ENCODE measurements around the gene PDE7B. TPM values are rescaled to one million over a fixed set of nuclear protein-coding genes. Genes with fewer than 3 reads are reported as not detected.

Gene PDE7B
- total and polyA plus RNA-seq, 2 of the 13 experiments (the other 11 are each of a cell fraction or from before 2014, with no cell fraction given) = not detected

- ATAC-seq (no peak), DNase-seq (ENCODE audit: low spot score) (no peak), FAIRE-seq (no peak)
- Histone ChIP-seq H3K27me3 (ENCODE audit: control insufficient read depth in 1 of 2, insufficient read depth in 2 of 2, low read length in 2 of 2) (no peaks in the 10 kb centered on the region), H3K9me3 (ENCODE audit: low read length) (no peaks in the 10 kb centered on the region), H2AFZ (ENCODE audit: low read length) (no peak overlapping the region), H3K9ac (ENCODE audit: insufficient read depth, low read depth, low read length) (no peak overlapping the region), H3K79me2 (ENCODE audit: insufficient read depth, low read length) (no peaks in the 10 kb centered on the region), H3K36me3 (replicated peaks in 1 of 2; ENCODE audit: control insufficient read depth in 1 of 2, insufficient read depth in 2 of 2, low read length in 2 of 2) (no peaks in the 10 kb centered on the region), H3K4me3 (replicated peaks in 1 of 3; ENCODE audit: insufficient read depth in 1 of 3, low read depth in 2 of 3, low read length in 3 of 3) (no peak overlapping the region), H3K27ac (ENCODE audit: extremely low read length, insufficient read depth, low read length) (no peak overlapping the region), H3K4me2 (ENCODE audit: low read depth, low read length) (no peak overlapping the region), H4K20me1 (ENCODE audit: insufficient read depth, low read length) (no peaks in the 10 kb centered on the region), H3K4me1 (ENCODE audit: insufficient read depth, low read length) (no peaks in the 10 kb centered on the region)
- no TSS peak for BruUV-seq (replicated peaks)
- ChIA-PET POLR2A (no interaction called here), CTCF (ENCODE audit: low intra/inter-chr PET ratio, low total read pairs) (no interaction called here)
- intact Hi-C loops (cut with micrococcal nuclease; ENCODE audit: unreplicated experiment) (no loop called here), in situ Hi-C loops (cut with HindIII; ENCODE audit: extremely low pct_ligation_motif_present, low pct_unique_long_range_greater_than_20kb) (no loop called here)
- TF ChIP-seq, protein P1, sequence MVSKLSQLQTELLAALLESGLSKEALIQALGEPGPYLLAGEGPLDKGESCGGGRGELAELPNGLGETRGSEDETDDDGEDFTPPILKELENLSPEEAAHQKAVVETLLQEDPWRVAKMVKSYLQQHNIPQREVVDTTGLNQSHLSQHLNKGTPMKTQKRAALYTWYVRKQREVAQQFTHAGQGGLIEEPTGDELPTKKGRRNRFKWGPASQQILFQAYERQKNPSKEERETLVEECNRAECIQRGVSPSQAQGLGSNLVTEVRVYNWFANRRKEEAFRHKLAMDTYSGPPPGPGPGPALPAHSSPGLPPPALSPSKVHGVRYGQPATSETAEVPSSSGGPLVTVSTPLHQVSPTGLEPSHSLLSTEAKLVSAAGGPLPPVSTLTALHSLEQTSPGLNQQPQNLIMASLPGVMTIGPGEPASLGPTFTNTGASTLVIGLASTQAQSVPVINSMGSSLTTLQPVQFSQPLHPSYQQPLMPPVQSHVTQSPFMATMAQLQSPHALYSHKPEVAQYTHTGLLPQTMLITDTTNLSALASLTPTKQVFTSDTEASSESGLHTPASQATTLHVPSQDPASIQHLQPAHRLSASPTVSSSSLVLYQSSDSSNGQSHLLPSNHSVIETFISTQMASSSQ (IDR thresholded peaks at IDR 0.05; ENCODE audit: low read depth) = no peak
- TF ChIP-seq, protein P1 (CRISPR knock-in tag; IDR thresholded peaks at IDR 0.05; ENCODE audit: borderline replicate concordance) = no peak
- WGBS (ENCODE audit: low lambda C conversion rate) = 29% methylated on average over 5 of the region's 5 CpGs
These were observed 210.2 kb downstream of the PDE7B start for GRCh38 chr6:136061701-136062100.

- intact Hi-C loops (cut with micrococcal nuclease; ENCODE audit: unreplicated experiment) = no loop called here
- 32% methylated on average over 3 of the region's 3 CpGs for WGBS (ENCODE audit: low lambda C conversion rate)
- no peak for FAIRE-seq
- TF ChIP-seq, protein P2, sequence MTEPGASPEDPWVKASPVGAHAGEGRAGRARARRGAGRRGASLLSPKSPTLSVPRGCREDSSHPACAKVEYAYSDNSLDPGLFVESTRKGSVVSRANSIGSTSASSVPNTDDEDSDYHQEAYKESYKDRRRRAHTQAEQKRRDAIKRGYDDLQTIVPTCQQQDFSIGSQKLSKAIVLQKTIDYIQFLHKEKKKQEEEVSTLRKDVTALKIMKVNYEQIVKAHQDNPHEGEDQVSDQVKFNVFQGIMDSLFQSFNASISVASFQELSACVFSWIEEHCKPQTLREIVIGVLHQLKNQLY (CRISPR knock-in tag; IDR thresholded peaks at IDR 0.05) = no peak
- no peak for TF ChIP-seq AFF4 (CRISPR knock-in tag; IDR thresholded peaks at IDR 0.05)
- TF ChIP-seq MAFK (conservative IDR thresholded peaks at IDR 0.05 in 1 of 2, IDR thresholded peaks at IDR 0.05 in 1 of 2; ENCODE audit: low read length in 2 of 2) = peak in 1 of 2 experiments; percentile 7; a peak in 2 of 4 replicates
- TF ChIP-seq ARNT (IDR thresholded peaks at IDR 0.05) = no peak
- TF ChIP-seq GFI1 (CRISPR knock-in tag; IDR thresholded peaks at IDR 0.05; ENCODE audit: borderline replicate concordance) = no peak
- no peak for TF ChIP-seq ZFP62 (CRISPR knock-in tag; IDR thresholded peaks at IDR 0.05)
- TF ChIP-seq, protein P3, sequence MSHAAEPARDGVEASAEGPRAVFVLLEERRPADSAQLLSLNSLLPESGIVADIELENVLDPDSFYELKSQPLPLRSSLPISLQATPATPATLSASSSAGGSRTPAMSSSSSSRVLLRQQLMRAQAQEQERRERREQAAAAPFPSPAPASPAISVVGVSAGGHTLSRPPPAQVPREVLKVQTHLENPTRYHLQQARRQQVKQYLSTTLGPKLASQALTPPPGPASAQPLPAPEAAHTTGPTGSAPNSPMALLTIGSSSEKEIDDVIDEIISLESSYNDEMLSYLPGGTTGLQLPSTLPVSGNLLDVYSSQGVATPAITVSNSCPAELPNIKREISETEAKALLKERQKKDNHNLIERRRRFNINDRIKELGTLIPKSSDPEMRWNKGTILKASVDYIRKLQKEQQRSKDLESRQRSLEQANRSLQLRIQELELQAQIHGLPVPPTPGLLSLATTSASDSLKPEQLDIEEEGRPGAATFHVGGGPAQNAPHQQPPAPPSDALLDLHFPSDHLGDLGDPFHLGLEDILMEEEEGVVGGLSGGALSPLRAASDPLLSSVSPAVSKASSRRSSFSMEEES (CRISPR knock-in tag; IDR thresholded peaks at IDR 0.05) = no peak
These were observed 211.6 kb downstream of the PDE7B start for GRCh38 chr6:136063096-136063495.

More at GRCh38 chr6:136063096-136063495, 211.6 kb downstream of the PDE7B start:
- Histone ChIP-seq H3K79me2 (ENCODE audit: insufficient read depth, low read length) (no peaks in the 10 kb centered on the region), H3K9me3 (ENCODE audit: low read length) (no peaks in the 10 kb centered on the region), H3K9ac (ENCODE audit: insufficient read depth, low read depth, low read length) (no peak overlapping the region), H3K27ac (ENCODE audit: extremely low read length, insufficient read depth, low read length) (no peak overlapping the region), H3K4me3 (replicated peaks in 1 of 3; ENCODE audit: insufficient read depth in 1 of 3, low read depth in 2 of 3, low read length in 3 of 3) (no peak overlapping the region), H3K27me3 (ENCODE audit: control insufficient read depth in 1 of 2, insufficient read depth in 2 of 2, low read length in 2 of 2) (no peaks in the 10 kb centered on the region), H3K36me3 (replicated peaks in 1 of 2; ENCODE audit: control insufficient read depth in 1 of 2, insufficient read depth in 2 of 2, low read length in 2 of 2) (no peaks in the 10 kb centered on the region), H2AFZ (ENCODE audit: low read length) (no peak overlapping the region), H4K20me1 (ENCODE audit: insufficient read depth, low read length) (no peaks in the 10 kb centered on the region), H3K4me1 (ENCODE audit: insufficient read depth, low read length) (no peaks in the 10 kb centered on the region), H3K4me2 (ENCODE audit: low read depth, low read length) (no peak overlapping the region)
- ATAC-seq (no peak), DNase-seq (ENCODE audit: low spot score) (no peak)
- ChIA-PET POLR2A (no interaction called here), CTCF (ENCODE audit: low intra/inter-chr PET ratio, low total read pairs) (no interaction called here)
- BruUV-seq (replicated peaks) = no TSS peak
- in situ Hi-C loops (cut with HindIII; ENCODE audit: extremely low pct_ligation_motif_present, low pct_unique_long_range_greater_than_20kb) = no loop called here
